ENCODE results near the gene CXCL1.

- TF ChIP-seq CTCF (IDR thresholded peaks at IDR 0.05; ENCODE audit: borderline replicate concordance, extremely low read depth, low read length, poor library complexity, severe bottlenecking), result no peak
- TF ChIP-seq EZH2 (IDR thresholded peaks at IDR 0.05; ENCODE audit: borderline replicate concordance, low read depth, low read length, severe bottlenecking), result no peak
Measured at GRCh38 chr4:73891326-73891725, 22.1 kb downstream of the CXCL1 start.
